ENCODE data around the gene PRKCH.

DNA sequence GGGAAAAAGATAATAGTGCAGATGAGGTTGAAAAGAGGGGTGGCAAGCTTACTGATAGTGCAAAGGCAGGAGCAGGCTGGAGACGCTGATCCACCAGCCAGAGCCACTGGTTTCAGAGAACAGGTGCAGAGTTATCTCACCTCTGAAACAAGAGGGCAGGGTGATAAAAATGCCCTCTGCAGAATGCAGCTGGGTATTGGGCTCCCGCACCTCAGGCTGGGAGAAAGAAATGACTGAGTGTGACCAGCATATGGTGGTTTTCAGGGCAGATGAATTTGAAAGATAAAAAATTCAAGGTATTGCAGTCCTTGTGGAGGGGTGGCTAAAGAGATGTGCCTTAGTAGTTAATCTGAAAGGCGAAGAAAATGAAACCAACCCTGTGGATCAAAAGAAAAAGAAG, 37.4 kb upstream of the PRKCH start:
- TF ChIP-seq ARNTL (CRISPR knock-in tag; IDR thresholded peaks at IDR 0.05; ENCODE audit: borderline replicate concordance, low read depth) (no peak), ZNF8 (CRISPR knock-in tag; IDR thresholded peaks at IDR 0.05) (no peak), ESRRG (CRISPR knock-in tag; IDR thresholded peaks at IDR 0.05) (no peak)

All from SK-N-SH treated with all-trans-retinoic acid at 6 μM for 48 hours (cell line).